ENCODE data around the gene PSMB3.
A peak's percentile ranks its signal among the peaks of the same experiment; 100 is the strongest.

The PSMB3 gene

DNA sequence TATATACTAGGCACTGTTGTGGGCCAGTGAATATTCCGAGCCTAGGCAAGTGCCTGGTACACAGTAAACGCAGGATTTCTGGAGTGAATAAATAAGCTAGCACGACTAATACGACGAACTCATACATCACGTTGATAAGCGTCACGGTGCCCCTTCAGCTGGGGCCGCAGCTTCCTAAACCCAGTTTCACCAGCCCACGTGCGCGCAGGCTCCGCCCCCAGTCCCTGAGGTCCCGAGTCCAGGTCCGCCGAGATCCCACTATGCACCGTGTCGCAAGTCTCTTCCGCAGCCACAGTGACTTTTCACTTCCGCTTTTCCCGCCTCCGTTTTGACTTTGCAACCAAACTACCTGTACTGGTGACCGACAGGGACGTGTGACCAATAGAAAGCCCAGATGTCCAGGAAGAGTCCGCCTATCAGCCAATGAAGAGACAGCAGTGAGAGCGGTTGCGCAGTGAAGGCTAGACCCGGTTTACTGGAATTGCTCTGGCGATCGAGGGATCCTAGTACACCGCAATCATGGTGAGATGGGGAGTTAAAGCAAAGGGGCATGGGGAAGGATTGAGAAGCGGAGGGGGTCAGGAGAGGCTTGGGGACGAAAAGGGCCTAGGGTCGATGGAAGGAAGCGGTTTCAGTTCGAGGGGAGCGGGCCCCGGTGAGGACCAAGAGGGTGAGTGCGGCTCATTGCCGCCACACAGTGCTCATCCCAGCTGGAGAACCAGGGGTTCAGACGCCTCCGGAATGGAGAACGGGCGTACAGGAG, at the start of gene PSMB3:
Gene PSMB3, plus strand, starts transcription at position 434 of the 763 bp plus-strand sequence. Its CDS starts 86 bp downstream, at position 520.
- DNase-seq: peak; percentile 99

DNA sequence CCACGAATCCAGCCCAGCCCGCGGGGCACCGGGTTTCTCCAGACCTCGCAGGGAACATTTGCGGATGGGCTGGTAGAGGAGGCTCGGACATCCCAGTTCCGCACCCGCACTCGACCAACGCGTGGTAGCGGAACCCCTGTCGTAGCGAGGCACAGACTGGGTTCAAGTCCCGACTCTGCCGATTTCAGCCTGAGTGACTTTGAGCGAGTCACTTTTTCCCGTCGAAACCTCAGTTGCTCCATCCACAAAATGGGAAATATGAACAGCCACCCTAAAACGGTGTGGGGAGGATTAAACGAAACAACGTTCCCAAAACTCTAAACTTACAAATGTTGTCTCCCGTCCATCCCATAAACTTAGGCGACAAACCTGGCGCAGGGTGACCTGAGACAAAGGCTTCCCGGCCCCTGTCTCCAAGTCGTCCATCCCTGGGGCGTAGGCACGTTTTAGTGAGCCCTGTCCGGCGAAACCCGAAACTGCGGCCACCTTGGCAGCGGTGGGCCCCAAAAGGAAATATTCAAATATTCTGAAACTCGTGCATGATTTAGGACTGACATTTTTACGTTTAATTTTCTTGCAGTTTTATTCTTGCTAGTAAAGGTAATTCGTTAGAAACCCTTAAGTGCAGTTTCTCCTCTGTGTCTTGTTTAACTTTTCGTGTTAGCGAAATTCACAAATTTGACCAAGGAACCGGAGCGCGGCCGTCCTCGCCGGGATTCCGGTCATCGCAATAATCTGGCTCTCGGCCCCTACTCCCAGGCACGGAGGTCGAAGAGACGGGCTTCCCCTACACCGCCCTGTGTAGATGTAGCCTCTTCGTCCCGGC, 49.4 kb upstream of the PSMB3 start:
- no peak for DNase-seq

DNA sequence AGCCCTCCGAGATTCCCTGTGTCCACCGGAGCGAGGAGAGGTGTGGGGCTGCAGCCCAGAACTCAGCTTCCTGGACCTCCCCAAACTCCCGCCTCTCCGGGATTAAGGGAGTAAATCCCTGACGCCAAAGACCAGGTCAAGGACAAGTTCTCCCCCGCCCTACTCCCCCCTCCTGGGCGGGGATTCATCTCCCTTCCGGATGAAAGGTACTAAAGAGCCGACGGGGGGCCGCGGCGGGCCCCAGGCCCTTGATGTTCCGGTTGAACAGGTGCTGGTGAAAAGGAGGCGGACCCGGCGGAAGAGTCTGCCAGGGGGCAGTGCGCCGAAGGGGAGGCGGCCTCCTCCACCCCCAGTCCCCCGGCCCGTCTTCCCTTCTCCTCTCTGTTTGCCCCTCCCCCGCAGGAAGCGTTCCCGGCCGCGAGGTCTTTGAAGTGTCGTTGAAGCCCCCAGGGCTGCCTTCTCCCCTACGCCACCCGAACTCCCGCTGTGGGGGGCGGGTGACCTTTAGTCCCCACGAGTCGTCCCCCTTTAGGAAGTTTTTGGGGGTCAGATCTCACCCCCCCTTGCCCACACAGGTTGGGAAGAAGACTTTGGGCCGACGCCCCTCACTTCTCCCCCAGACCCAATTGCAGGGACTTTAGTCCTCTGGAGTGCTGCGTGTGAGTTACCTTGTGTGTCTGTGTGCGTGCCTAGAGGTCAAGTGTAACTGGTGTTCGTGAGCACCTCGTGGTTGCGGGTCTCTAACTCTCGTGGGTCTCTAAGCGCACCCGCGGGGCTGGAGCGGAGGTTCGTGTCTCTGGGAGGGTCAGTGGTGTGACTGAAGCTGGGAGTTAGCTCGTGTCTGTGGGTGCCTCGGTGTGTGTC, 48.6 kb upstream of the PSMB3 start:
- peak; percentile 90 for DNase-seq

- DNase-seq: peak; percentile 36
These were observed 47.7 kb upstream of the PSMB3 start, which contains the start of gene MLLT6 for GRCh38 chr17:38704606-38705522. Gene MLLT6, plus strand, starts transcription at chr17:38705273. Its CDS starts 360 bp downstream, at chr17:38705633.

- no peak for DNase-seq
These were observed 47.1 kb upstream of the PSMB3 start for GRCh38 chr17:38705523-38705802.

- DNase-seq: peak; percentile 23
These were observed 46.6 kb upstream of the PSMB3 start for GRCh38 chr17:38705803-38706504.

GRCh38 chr17:38706505-38707216, 45.9 kb upstream of the PSMB3 start:
- DNase-seq: no peak

GRCh38 chr17:38707678-38708351, 44.7 kb upstream of the PSMB3 start:
- DNase-seq: no peak

DNA sequence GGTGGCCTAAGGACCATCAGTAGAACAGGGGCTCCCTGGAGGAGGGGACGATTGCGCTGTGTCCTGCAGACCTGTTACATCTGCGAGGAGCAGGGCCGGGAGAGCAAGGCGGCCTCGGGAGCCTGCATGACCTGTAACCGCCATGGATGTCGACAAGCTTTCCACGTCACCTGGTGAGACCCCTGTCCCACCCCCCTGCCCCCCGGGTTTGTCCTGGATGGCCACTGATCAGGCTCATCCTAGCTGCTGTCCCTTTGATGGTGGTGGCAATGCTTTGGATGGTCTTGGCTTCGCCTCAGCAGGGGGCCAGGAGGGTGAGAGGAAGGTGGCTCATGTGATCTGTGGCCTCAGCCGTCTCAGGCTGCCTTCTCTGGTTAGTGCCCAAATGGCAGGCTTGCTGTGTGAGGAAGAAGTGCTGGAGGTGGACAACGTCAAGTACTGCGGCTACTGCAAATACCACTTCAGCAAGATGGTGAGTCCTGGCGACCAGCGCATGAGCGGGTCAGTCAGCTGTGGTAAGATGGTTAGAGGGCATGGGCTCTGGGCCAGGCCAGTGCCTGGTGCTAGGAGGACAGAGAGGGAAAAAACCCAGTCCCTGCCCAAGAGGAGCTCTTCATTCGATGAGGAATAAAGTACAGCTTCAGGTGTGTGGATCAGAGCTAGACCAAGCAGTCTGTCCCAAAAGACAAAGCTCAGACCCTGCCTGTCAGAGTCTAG, 43.3 kb upstream of the PSMB3 start:
- DNase-seq: no peak

DNA sequence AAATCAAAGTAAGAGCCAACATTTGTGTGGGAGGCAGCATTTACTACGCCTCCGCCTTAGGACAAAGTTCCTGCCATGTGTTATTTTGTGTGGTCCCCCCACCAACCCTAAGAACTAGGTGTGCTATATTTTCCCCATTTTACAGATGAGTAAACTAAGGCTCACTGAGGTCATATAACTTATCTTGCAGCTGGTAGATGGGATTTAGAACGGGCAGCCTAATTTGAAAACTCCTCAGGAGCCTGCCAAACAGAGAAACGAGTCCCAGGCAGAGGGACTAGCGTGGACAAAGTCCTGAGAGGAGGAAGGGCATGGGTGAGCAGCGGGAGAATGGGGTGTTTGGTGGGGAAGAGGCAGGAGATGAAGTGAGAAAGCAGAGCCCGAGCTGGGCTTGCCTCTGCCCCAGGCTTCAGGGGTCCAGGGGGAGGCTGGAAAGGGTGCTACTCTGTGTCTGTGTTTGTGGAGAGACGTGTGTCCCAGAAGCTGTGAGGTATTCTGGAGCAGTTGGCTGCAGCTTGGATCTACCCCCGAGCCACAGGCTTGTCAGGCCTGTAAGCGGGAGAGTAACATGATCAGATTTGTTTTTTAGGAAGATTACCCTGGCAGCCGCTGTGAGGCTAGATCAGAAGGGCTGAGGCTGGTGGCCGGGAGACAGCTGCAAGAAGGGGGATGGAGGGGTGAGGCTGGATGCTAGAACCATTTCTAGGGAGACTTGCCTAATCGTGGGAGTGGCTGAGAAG, 42.5 kb upstream of the PSMB3 start:
- no peak for DNase-seq

GRCh38 chr17:38710604-38710962, 42.0 kb upstream of the PSMB3 start:
- DNase-seq: no peak

GRCh38 chr17:38710985-38711384, 41.6 kb upstream of the PSMB3 start:
- no peak for DNase-seq

- no peak for DNase-seq
These were observed 40.6 kb upstream of the PSMB3 start for GRCh38 chr17:38711792-38712571.

DNA sequence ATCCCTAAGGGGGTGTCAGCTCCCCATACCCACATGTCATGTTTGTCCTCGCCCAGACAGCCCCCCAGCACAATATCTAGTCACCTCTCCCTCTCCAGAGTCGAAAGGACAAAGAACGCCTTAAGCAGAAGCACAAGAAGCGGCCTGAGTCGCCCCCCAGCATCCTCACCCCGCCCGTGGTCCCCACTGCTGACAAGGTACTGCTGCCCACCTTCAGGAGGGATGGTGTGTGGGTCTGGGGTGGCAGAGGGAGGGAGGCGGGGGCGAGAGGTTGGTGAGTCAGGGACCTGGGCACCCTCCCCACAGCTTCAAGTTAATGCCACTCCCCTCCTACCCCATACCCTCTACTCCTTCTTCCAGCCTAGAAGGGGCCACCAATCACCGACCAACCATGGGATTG, 39.9 kb upstream of the PSMB3 start:
- DNase-seq: no peak

DNA sequence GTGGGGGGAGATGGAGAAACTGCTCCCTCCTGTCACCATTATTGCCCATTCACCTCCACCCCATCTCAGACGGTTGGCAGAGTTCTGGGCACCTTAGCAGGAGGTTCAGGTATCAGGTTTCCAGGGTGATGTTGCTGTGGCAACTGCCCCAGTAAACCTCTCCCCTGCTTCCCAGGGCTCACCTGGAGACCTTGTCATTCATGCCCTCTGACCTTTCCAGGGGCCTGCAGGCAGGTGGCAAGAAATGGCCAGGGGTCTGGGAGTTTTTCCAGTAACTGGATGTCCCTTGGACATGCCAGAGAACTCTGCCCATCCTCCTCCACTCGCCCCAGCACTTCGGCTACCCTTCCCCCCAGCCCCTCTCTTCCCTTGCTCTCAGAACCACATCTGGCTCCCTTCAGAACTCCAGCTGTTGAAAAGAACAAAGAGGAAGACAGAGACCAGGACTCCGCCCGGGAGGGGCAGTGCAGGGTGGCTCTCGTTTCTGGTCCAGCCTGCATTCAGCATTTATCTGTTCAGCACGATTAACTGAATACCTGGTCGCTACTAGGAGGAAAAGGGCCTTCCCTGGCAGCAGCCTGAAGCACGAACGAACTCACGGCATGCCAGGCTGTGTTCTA, 39.0 kb upstream of the PSMB3 start:
- DNase-seq: no peak

DNA sequence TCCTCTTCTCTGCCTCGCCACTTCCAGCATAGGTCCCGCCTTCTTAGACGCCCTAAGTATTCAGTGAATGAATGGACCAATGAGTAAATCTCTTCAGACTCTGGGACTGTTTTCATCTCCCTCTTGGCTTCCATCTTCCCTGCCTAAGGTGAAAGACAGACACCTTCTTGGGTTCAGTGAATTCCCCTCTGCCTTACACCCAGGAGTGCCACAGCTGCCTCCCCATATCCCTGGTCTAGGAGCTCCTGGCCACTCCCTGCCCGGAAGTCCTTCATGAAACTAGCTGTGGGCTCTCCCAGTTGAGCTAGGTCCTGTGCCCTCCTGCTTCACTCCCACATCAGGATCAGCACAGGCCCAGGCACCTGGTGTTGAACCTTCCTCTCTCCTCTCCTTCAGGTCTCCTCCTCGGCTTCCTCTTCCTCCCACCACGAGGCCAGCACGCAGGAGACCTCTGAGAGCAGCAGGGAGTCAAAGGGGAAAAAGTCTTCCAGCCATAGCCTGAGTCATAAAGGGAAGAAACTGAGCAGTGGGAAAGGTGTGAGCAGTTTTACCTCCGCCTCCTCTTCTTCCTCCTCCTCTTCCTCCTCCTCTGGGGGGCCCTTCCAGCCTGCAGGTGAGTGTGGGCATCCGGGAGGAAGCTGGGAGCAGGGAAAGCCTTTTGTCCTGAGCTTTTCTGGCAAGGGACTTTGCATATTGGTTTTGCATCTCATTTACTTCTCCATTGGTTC, 37.2 kb upstream of the PSMB3 start:
- DNase-seq: no peak

All from NCI-H748 treated with DMSO at 0.1 percent for 48 hours (cell line).